Smooth muscle cell (in vitro differentiated cells): Measurements from ENCODE around the gene TMEM108. TPM values are rescaled to one million over a fixed set of nuclear protein-coding genes. Genes with fewer than 3 reads are reported as not detected.

ENCODE experiments used
- DNase-seq: peaks from one replicate; lab custom pipeline; 2025; ENCODE audit not compliant: unreplicated experiment; lab: John Stamatoyannopoulos, UW
- H2AFZ ChIP-seq: fragments of 200-600 bp; sonication (generic); 2 replicates; pipeline ENCODE4 v1.6.0; 2016; ENCODE audit warnings: antibody characterized with exemption, low read depth, mild to moderate bottlenecking
- H3F3A ChIP-seq: fragments of 200-600 bp; sonication (generic); 2 replicates; pipeline ENCODE4 v1.6.0; 2017; ENCODE audit warnings: antibody characterized with exemption, low read depth
- H3K27ac ChIP-seq: fragments of 200-600 bp; sonication (generic); 2 replicates; pipeline ENCODE4 v1.5.1; 2016; ENCODE audit warnings: low read depth, mild to moderate bottlenecking
- H3K27me3 ChIP-seq: fragments of 200-600 bp; sonication (generic); 2 replicates; pipeline ENCODE4 v1.6.1; 2016; ENCODE audit warnings: low read depth, mild to moderate bottlenecking
- H3K36me3 ChIP-seq: fragments of 200-600 bp; sonication (generic); 2 replicates; pipeline ENCODE4 v1.5.1; 2016; ENCODE audit warnings: low read depth
- H3K4me1 ChIP-seq: fragments of 200-600 bp; sonication (generic); 2 replicates; pipeline ENCODE4 v1.5.1; 2016; ENCODE audit warnings: low read depth
- H3K4me2 ChIP-seq: fragments of 200-600 bp; sonication (generic); 2 replicates; pipeline ENCODE4 v1.6.0; 2016; ENCODE audit warnings: mild to moderate bottlenecking
- H3K4me3 ChIP-seq: fragments of 200-600 bp; sonication (generic); 2 replicates; pipeline ENCODE4 v1.5.1; 2016; ENCODE audit warnings: mild to moderate bottlenecking
- H3K79me2 ChIP-seq: fragments of 200-600 bp; sonication (generic); 2 replicates; pipeline ENCODE4 v1.6.0; 2016; ENCODE audit warnings: low read depth, mild to moderate bottlenecking
- H3K9ac ChIP-seq: fragments of 200-600 bp; sonication (generic); 2 replicates; pipeline ENCODE4 v1.6.0; 2016; ENCODE audit warnings: low read depth
- H3K9me3 ChIP-seq: fragments of 200-600 bp; sonication (generic); replicated peaks from 2 replicates; pipeline ENCODE4 v1.5.1; 2016; ENCODE audit warnings: low read depth
- H4K20me1 ChIP-seq: fragments of 200-600 bp; sonication (generic); 2 replicates; pipeline ENCODE4 v1.6.0; 2016; ENCODE audit warnings: low read depth
- WGBS: methylation state at CpG from one replicate; pipeline ENCODE4 v1.1.7; 2016; ENCODE audit warnings: low lambda C conversion rate; 5-methylcytosine and 5-hydroxymethylcytosine counted together
- polyA plus RNA-seq: library from polyadenylated mRNA; unstranded; fragments of >200 nt; fragmentation: Nextera tagmentation; extraction: Ambion mirVana; gene quantifications from 2 replicates; pipeline ENCODE4 v1.2.1, GENCODE V29; 2016
- total RNA-seq: library from RNA; depleted of rRNA; stranded (reverse); fragments of >200 nt; gene quantifications from 2 replicates; pipeline ENCODE4 v1.2.3, GENCODE V29; 2014
- TF ChIP-seq, protein P1 (sequence below): fragments of 200-600 bp; sonication (generic); IDR thresholded peaks from 2 replicates; pipeline ENCODE4 v1.5.1; 2017; ENCODE audit warnings: borderline replicate concordance, mild to moderate bottlenecking, antibody characterized with exemption; ENCODE audit not compliant: insufficient read depth, poor library complexity, severe bottlenecking

TMEM108 gene
- total and polyA plus RNA-seq, 2 experiments from 2014 or later = 2.4 to 10.8 TPM

DNA sequence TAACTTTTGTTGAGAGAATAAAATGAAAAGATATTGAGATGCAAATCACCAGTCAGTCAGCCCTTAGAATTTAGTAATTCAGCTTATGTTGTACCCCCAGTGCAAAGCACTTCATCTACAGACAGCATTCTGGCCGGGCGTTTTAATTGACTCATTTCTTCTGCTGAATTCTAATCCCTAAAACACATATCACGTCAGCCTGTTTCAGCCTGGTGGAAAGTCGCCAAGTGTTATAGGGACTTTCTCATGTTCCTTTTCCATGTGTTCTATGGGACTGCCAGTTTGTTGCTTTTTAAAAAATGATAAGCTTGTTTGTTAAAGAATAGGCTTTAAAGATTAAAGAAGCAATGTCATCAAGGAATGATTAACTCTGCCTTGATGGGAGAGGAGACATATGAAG is 192.0 kb downstream of the TMEM108 start:
- H3K36me3 ChIP-seq = no peaks in the 10 kb centered on the region
- H3K27me3 ChIP-seq = no peaks in the 10 kb centered on the region
- TF ChIP-seq, protein P1, sequence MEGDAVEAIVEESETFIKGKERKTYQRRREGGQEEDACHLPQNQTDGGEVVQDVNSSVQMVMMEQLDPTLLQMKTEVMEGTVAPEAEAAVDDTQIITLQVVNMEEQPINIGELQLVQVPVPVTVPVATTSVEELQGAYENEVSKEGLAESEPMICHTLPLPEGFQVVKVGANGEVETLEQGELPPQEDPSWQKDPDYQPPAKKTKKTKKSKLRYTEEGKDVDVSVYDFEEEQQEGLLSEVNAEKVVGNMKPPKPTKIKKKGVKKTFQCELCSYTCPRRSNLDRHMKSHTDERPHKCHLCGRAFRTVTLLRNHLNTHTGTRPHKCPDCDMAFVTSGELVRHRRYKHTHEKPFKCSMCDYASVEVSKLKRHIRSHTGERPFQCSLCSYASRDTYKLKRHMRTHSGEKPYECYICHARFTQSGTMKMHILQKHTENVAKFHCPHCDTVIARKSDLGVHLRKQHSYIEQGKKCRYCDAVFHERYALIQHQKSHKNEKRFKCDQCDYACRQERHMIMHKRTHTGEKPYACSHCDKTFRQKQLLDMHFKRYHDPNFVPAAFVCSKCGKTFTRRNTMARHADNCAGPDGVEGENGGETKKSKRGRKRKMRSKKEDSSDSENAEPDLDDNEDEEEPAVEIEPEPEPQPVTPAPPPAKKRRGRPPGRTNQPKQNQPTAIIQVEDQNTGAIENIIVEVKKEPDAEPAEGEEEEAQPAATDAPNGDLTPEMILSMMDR = no peak
- no peaks in the 10 kb centered on the region for H4K20me1 ChIP-seq
- no peak overlapping the region for H3K9ac ChIP-seq
- H3K4me1 ChIP-seq = peaks cover 12% of the 10 kb centered on the region
- H3K4me3 ChIP-seq = no peak overlapping the region
- no peak overlapping the region for H3K4me2 ChIP-seq
- H3F3A ChIP-seq = no peaks in the 10 kb centered on the region
- H3K27ac ChIP-seq = no peak overlapping the region
- no peaks in the 10 kb centered on the region for H3K79me2 ChIP-seq
- no peak overlapping the region for H2AFZ ChIP-seq
- H3K9me3 ChIP-seq = no peaks in the 10 kb centered on the region
- 55% methylated on average over 4 of the region's 4 CpGs for WGBS
- no peak for DNase-seq

DNA sequence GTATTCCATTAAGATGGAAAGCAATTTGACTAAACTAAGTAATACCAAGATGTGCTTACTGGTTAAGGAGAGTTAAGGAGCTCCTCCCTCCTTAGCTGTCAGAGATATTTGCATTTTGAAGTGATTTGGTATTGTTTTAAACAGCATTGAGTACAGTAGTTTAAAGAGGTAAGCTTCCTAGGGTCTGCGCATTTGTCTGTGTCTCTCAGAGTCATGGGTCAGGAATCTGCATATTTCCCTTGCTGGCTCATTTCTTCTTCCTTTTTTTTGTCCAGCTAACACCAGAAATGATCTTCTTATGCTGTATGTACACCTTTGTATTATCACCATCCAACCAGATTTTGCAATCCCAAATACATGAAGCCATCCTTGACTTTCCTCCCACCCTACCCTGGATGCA is 198.7 kb downstream of the TMEM108 start:
- no peak overlapping the region for H3K4me2 ChIP-seq
- no peak overlapping the region for H2AFZ ChIP-seq
- H4K20me1 ChIP-seq = no peaks in the 10 kb centered on the region
- no peaks in the 10 kb centered on the region for H3K4me1 ChIP-seq
- no peaks in the 10 kb centered on the region for H3F3A ChIP-seq
- 88% methylated on average over 1 of the region's 1 CpG for WGBS
- H3K4me3 ChIP-seq = no peak overlapping the region
- H3K36me3 ChIP-seq = no peaks in the 10 kb centered on the region
- TF ChIP-seq, protein P1 = no peak
- no peaks in the 10 kb centered on the region for H3K79me2 ChIP-seq
- no peak for DNase-seq
- no peaks in the 10 kb centered on the region for H3K9me3 ChIP-seq
- no peak overlapping the region for H3K27ac ChIP-seq
- no peak overlapping the region for H3K9ac ChIP-seq
- no peaks in the 10 kb centered on the region for H3K27me3 ChIP-seq

DNA sequence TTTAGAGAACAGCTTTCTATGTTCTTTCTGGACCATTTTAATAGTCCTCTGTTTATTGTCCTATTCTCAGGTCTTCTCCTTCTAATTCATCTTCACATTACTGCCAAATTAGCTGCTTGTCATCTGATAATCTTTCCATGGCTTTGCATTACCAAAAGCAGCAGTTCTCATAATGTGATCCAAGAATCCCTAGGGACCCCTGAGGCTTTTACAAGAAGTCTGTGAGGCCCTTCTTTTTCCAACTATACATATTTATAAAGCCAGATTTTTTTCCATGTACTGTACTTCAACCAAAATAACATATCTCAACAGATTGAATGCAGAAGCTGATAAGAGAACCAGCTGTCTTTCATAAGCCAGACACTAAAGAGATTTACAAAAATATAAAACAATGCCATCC is 199.2 kb downstream of the TMEM108 start:
- Histone ChIP-seq H3K9me3 (no peaks in the 10 kb centered on the region), H3K79me2 (no peaks in the 10 kb centered on the region), H3K4me1 (no peaks in the 10 kb centered on the region), H2AFZ (no peak overlapping the region), H3K4me3 (no peak overlapping the region), H3K4me2 (no peak overlapping the region), H3K27ac (no peak overlapping the region), H4K20me1 (no peaks in the 10 kb centered on the region), H3K36me3 (no peaks in the 10 kb centered on the region), H3K9ac (no peak overlapping the region), H3K27me3 (no peaks in the 10 kb centered on the region), H3F3A (no peaks in the 10 kb centered on the region)
- TF ChIP-seq, protein P1 = no peak
- no peak for DNase-seq

DNA sequence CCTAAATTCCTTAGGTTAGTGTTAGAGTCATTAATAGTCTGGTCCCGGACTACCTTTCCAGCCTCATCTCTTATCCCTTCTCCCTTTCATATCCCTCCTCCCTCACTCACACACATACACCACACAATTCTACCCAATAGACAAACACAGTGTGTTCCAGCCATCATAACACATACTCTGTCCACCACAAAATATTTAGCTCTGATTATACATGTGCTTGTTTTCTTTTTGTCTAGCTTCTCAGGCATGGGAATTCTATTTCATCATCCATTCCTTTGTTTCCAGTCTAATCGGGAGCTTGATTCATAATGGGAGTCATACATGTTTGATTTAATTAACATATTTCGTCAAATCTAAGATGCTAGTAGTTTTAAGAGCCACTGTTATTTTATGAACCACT is 199.8 kb downstream of the TMEM108 start:
- Histone ChIP-seq H3K9ac (no peak overlapping the region), H3K4me3 (no peak overlapping the region), H3K4me1 (no peaks in the 10 kb centered on the region), H3K36me3 (no peaks in the 10 kb centered on the region), H3K4me2 (no peak overlapping the region), H3K9me3 (no peaks in the 10 kb centered on the region), H3K27me3 (no peaks in the 10 kb centered on the region), H2AFZ (no peak overlapping the region), H4K20me1 (no peaks in the 10 kb centered on the region), H3F3A (no peaks in the 10 kb centered on the region), H3K79me2 (no peaks in the 10 kb centered on the region), H3K27ac (no peak overlapping the region)
- no peak for DNase-seq
- 93% methylated on average over 3 of the region's 3 CpGs for WGBS
- TF ChIP-seq, protein P1 = no peak
